Erythroblast (primary cell): ENCODE results near the gene DOK7.

Source experiments
- DNase-seq, 2 experiments: peaks; one replicate each; lab custom pipeline; 2025; lab: John Stamatoyannopoulos, UW
- GATA1 ChIP-seq: IDR thresholded peaks from 2 replicates; pipeline ENCODE4 v1.6.1; 2011; ENCODE audit warnings: low read depth, mild to moderate bottlenecking, control low read depth, low read length, moderate library complexity
- POLR2A ChIP-seq: IDR thresholded peaks from 2 replicates; pipeline ENCODE4 v1.6.1; 2011; ENCODE audit warnings: mild to moderate bottlenecking, low read length

The DOK7 gene

DNA sequence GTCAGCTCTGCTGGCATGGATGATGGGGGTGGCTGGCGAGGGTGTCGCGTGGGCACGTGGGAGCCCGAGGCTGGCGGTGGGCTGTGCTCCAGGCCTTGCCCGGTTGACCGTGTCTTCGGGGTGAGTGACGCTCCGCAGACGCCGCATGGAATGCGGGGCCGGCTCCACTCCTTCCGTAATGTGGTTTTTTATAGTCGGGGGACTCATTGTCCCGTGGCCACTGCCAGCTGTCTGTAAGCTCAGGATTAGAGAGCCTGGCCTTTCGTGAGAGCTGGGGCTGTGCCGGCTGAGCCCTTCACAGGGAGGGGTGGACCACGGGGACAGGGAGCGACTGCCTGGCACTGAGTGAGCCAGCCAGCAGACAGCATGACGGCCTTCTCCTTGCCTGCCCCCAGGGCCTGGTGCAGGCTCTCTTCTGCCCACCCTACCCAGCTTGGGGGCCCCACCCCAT lies 20.4 kb downstream of the DOK7 start:
- TF ChIP-seq POLR2A (no peak), GATA1 (no peak)
- DNase-seq = no peak

DNA sequence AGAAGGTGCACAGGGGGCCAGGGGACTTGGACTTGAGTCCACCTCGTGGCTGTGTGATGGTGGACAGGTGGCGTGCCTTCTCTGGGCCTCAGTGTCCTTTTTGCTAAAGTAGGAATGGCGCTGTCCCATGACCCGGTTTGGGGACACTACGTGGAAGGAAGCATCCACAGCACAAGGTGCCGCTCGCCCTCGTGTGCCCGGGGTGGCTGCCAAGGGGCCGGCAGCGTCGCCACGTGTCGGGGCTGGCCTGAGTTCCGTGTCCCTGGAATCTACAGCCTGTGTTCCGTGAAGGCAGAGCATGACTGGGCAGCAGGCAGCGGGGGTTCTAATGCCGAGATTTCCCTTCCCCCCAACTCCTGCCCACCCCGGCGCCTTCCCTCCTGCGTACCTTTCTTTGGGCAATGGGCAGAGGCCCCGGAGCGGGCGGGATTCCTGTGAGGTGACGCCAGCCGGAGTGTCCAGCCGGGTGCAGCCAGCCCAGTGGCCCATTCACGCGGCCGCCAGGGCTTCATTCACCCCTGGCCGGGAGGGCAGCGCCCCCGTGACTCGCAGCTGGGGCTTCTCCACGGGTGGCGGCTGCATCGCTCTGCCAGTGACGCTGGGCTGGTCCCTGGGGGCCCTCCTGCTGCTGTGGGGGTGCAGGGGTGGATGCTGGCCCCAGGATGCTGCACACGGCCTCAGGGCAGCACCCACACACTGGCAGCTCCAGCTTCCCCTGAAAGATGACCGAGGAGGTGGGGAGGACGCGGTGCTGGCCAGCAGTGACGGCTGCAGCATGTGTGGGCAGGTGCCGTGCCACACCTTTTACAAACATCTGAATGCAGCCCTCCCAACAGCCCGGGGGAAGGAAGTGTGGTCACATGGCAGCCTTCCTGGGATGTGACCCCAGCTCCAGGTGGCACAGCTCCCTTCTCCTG lies 21.2 kb downstream of the DOK7 start:
- TF ChIP-seq POLR2A (no peak), GATA1 (no peak)
- DNase-seq = no peak

DNA sequence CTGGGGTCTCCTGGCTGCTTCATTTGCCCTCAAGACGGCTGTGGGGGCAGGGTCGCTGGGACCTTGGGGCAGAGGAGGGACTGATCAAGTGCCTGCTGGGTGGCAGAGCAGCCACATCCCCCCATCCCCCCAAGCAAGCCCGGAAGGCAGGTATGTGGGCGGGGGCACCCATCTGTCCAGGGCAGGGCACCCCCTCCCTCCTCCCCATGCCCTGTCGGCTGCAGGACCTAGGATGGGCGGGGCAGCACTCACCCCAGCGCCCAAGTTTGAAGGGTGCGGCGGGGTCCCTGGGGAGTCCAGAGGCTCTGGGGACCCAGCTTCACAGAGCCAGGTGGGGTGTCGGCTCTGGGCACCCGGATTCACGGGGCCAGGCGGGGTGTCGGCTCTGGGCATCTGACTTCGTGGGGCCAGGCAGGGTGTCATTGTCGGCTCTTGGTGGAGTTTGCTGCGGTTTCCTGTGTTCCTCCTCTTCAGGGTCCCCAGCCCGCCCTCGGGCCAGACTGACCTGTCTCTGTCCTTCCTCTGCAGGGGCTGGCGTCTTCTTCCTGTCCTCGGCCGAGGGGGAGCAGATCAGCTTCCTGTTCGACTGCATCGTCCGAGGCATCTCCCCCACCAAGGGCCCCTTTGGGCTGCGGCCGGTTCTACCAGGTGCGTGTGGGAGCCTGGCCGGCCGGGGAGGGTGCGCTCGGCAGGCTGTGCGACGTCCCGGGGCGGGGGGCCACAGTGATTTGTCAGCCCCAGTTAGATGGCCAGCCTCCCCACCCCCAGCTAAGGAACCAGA lies 22.1 kb downstream of the DOK7 start:
- no peak for DNase-seq

DNA sequence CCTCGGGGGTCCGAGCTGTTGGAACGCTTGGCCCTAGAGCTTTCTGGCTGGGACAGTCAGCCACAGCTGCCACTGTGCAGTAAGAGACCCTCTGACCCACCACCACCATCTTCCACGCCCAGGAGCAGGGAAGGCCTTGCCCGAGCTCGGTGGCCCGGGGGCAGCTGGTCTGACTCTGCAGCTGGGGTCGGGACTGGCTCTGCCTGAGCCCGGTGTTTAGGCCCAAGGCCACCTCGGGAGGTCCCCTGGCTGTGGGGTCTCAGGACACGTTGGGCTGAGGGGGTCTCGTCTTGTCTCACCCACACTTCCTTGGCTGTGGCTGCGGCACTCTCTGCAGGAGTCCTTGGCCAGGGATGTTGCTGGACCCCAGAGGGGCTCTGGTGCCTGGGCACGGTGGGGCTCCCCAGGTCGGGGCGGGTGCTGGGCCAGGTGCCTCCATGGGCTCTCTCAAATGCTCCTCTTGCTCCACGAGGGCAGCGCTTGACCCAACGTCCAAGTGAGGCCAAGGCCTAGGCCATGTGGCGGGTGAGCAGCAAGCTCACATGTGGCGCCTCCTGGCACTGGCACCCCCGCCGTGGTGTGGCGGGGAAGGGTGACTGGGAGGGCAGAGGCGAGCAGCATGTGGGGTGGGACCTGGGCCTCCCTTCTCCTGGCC lies 22.9 kb downstream of the DOK7 start:
- no peak for TF ChIP-seq GATA1

More for the DNA sequence above, 22.1 kb downstream of the DOK7 start:
- TF ChIP-seq POLR2A (no peak), GATA1 (no peak)

DNA sequence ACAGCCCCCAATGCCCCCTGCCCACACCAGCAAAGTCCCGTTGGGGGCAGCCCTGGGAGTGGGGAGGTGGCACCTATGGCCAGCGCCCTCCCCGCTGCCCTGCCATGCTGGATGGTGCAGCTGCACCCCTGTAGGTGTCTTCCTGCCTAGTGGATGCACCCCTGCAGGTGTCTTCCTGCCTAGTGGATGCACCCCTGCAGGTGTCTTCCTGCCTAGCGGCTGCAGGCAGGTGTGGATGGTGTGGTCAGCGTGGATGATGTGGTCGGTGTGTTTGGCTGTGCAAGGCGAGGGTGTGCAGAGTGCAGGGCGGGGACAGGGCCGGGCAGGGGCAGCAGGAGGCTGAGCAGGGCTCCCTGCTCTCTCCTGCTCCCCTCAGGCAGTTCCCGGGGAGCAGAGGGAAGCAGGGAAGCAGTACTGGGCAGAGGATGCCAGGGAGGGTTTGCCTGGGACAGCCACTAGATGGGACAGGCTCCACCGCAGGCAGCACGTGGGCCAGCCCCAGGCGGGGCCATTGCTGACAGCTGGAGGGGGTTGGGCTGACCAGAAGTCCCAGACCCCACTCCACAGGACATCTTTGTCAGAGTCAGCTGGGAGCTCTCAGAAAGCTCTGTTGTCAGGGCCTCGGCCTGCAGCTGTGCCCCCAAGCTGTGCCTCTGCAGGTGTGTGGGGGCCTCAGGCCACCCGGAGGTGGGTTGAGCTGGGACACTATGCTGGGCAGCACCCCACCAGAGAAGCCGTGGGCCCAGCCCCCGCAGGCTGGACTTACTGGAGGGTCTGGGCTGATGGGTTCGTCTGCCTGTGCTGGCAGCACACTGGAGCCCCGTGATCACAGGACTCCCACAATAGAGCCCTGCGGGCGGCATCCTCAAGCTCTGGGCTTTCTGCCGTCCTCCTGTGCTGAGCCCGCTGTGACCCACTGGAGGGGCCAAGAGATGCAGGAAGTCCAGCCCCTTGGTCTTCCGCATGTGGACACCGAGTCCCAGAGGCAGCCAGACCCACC lies 23.7 kb downstream of the DOK7 start:
- no peak for TF ChIP-seq POLR2A
- TF ChIP-seq GATA1 = no peak
- DNase-seq = no peak

More for the DNA sequence above, 22.9 kb downstream of the DOK7 start:
- no peak for DNase-seq

DNA sequence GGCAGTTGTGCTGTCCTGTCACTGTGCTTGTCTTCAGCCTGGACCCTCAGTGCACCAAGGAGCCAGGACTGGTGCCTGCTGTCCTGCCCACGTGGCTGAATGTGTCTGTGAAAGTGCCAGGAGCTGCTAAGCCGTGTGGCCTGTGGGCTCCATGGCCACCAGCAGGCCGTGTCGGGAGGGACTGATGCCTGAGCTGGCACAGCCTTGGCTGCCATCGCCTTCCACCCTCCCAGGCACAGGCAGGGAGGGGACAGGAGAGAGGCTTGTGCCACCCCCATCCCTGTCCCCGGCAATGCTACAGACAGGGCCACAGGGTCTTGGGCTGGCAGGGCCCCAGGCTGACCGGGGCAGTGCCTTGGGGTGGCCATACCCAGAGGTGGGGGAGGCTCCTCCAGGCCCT lies 24.8 kb downstream of the DOK7 start:
- TF ChIP-seq POLR2A = no peak
- no peak for TF ChIP-seq GATA1
- no peak for DNase-seq

DNA sequence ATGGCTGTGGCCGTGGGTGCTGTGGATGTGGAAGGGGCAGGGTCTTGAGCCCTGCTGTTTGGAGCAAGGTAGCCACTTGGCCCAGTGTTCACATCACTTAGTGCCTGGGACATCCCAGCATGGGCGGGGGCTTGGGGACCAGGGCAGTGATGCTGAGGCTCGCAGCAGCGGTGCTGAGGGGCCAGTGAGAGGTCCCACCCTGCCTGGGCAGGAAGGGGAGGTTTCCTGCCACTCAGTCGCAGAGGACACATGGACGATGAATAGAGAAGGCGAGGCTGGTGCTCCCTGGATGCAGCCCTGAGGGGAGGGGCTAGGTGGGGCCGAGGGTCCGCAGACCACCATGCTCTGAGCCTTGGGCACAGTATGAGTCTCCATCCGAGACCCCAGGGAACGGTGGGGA lies 25.7 kb downstream of the DOK7 start:
- TF ChIP-seq GATA1 (no peak), POLR2A (no peak)
- no peak for DNase-seq

DNA sequence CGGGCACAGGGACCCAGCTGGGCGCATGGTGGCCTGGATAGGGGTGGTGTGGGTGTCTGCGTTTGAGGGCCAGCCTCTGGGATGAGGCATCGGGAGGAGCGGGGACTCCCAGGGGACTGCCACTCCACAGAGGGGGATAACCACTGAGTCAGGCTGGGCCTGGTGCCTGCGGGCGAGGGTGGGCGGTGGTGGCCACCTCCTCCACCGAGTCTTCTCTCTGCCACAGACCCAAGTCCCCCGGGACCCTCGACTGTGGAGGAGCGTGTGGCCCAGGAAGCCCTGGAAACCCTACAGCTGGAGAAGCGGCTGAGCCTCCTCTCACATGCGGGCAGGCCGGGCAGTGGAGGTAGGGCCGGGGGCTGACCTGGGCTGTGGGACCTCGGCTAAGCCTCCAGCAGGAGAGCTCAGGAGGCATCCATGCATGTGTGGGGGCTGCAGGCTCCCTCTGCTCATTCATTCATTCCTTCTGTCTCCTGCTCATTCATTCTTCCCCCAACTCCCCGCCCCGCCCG lies 26.4 kb downstream of the DOK7 start:
- no peak for TF ChIP-seq POLR2A
- no peak for TF ChIP-seq GATA1
- DNase-seq = no peak

DNA sequence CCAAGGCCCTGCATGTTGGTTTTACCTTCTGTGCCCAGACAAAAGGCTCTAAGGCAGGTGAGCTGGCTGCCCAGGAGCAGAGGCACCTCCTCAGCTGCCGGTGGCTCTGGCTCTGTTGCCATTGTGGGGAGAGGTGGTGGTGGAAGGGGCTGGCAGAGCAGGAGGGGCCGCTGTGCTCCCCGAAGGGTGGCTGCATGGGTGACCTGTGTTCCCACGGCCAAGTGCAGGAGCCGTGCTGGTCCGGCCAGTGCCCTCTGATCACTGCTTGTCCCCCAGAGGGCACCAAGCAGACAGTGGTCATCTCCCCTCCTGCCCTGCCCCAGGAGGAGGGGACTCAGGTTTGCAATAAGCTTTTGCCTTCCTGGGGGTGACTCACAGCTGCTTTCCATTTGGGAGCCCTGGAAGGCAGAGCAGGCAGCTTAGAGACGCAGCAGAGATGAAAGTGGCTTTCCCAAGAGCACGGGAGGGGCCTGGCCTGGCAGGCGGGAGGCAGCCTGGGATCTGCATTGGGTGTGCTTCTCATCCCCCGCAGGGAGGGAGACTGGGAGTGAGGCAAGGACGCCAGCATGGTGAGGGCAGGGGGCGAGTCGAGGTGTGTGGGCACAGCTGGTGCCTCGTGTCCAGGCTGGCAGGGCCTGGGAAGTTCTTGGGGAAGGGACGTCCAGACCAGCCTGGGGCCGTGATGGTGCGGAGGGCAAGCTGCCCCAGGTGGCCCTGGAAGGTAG lies 28.7 kb downstream of the DOK7 start:
- DNase-seq = no peak
- no peak for TF ChIP-seq POLR2A
- no peak for TF ChIP-seq GATA1

DNA sequence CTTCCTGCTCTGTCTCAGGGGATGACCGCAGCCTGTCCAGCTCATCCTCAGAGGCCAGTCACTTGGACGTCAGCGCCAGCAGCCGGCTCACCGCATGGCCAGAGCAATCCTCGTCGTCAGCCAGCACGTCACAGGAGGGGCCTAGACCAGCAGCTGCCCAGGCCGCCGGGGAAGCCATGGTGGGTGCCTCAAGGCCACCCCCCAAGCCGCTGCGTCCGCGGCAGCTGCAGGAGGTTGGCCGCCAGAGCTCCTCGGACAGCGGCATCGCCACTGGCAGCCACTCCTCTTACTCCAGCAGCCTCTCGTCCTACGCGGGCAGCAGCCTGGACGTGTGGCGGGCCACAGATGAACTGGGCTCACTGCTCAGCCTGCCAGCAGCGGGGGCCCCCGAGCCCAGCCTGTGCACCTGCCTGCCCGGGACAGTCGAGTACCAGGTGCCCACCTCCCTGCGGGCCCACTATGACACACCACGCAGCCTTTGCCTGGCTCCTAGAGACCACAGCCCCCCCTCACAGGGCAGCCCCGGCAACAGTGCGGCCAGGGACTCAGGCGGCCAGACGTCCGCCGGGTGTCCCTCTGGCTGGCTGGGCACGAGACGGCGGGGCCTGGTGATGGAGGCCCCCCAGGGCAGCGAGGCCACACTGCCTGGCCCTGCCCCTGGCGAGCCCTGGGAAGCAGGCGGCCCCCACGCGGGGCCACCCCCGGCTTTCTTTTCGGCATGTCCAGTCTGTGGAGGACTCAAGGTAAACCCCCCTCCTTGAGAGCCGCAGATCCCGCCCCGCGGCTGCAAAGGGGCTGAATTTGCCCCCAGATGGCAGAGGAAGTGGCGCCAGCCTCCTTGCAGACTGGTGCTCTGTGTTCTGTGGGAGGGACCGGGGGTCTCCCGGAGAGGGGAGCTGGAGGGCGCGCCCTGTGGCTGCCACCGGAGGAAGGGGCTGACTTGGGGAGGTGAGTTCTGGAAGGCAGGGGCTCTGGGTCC lies 29.9 kb downstream of the DOK7 start:
- TF ChIP-seq GATA1 (no peak), POLR2A (no peak)
- DNase-seq = no peak
